IgD-negative memory B cell (primary cell): ENCODE data around the gene SYCP2. TPM values are rescaled to one million over a fixed set of nuclear protein-coding genes. Genes with fewer than 3 reads are reported as not detected.

Source experiments
- H3K27ac Mint-ChIP-seq, 3 donors: one replicate each; pipeline ENCODE4 v1.8.0; 2020 to 2022; ENCODE audit warnings: mild to moderate bottlenecking in 3 of 3, mixed read lengths in 3 of 3, moderate library complexity in 1 of 3
- H3K27me3 Mint-ChIP-seq: one replicate; pipeline ENCODE4 v1.8.0; 2021; ENCODE audit warnings: mixed read lengths
- H3K36me3 Mint-ChIP-seq: one replicate; pipeline ENCODE4 v1.8.0; 2020; ENCODE audit warnings: mild to moderate bottlenecking, mixed read lengths
- H3K4me1 Mint-ChIP-seq, 3 donors: one replicate each; pipeline ENCODE4 v1.8.0; 2020 to 2022; ENCODE audit warnings: mixed read lengths in 3 of 3, mild to moderate bottlenecking in 1 of 3
- H3K4me3 Mint-ChIP-seq, 4 donors: one replicate each; pipeline ENCODE4 v1.8.0; 2020 to 2022; ENCODE audit warnings: mild to moderate bottlenecking in 4 of 4, mixed read lengths in 4 of 4, moderate library complexity in 3 of 4
- H3K9me3 Mint-ChIP-seq, 3 donors: one replicate each; pipeline ENCODE4 v1.8.0; 2020 to 2021; ENCODE audit warnings: mixed read lengths in 3 of 3, mild to moderate bottlenecking in 1 of 3
- polyA plus RNA-seq: library from polyadenylated mRNA; unstranded; fragments of 300-500 nt; fragmentation: Illumina TruSeq; gene quantifications from one replicate; pipeline ENCODE4 v1.2.3, GENCODE V29; 2021

SYCP2 gene
- polyA plus RNA-seq, 1 donor from 2014 or later: 0.56 TPM

- no peaks in the 10 kb centered on the region for H3K27me3 Mint-ChIP-seq
- H3K4me3 Mint-ChIP-seq: peak overlapping the region; percentile 79 to 93 (median 89)
- H3K4me1 Mint-ChIP-seq: peaks cover 24 to 38% (median 35%) of the 10 kb centered on the region in 3 donors
- H3K27ac Mint-ChIP-seq: peak overlapping the region in 2 of 3 donors; percentile 78 to 79
- H3K36me3 Mint-ChIP-seq: peaks cover 6% of the 10 kb centered on the region
- H3K9me3 Mint-ChIP-seq: no peaks in the 10 kb centered on the region
Measured at GRCh38 chr20:59938221-59938620, 4.8 kb upstream of the SYCP2 start.

GRCh38 chr20:59937150-59937549 is 3.7 kb upstream of the SYCP2 start:
- Mint-ChIP-seq H3K27me3 (no peaks in the 10 kb centered on the region), H3K4me3 (peak overlapping the region in 3 of 4 donors; percentile 8 to 80 (median 72)), H3K27ac (peak overlapping the region in 1 of 3 donors; percentile 28), H3K36me3 (peaks cover 6% of the 10 kb centered on the region), H3K9me3 (no peaks in the 10 kb centered on the region), H3K4me1 (peaks cover 24 to 38% (median 33%) of the 10 kb centered on the region in 3 donors)

GRCh38 chr20:59936409-59936808 is 3.0 kb upstream of the SYCP2 start:
- H3K9me3 Mint-ChIP-seq: no peaks in the 10 kb centered on the region
- no peak overlapping the region for H3K27ac Mint-ChIP-seq
- peaks cover 20 to 38% (median 31%) of the 10 kb centered on the region in 3 donors for H3K4me1 Mint-ChIP-seq
- no peaks in the 10 kb centered on the region for H3K27me3 Mint-ChIP-seq
- peaks cover 6% of the 10 kb centered on the region for H3K36me3 Mint-ChIP-seq
- H3K4me3 Mint-ChIP-seq: peak overlapping the region in 2 of 4 donors; percentile 46 to 58

- Mint-ChIP-seq H3K4me1 (peaks cover 16 to 30% (median 26%) of the 10 kb centered on the region in 3 donors), H3K4me3 (peak overlapping the region in 2 of 4 donors; percentile 12 to 46), H3K36me3 (peaks cover 6% of the 10 kb centered on the region), H3K9me3 (no peaks in the 10 kb centered on the region), H3K27me3 (no peaks in the 10 kb centered on the region), H3K27ac (no peak overlapping the region)
Measured at GRCh38 chr20:59935457-59936185, 2.2 kb upstream of the SYCP2 start.

GRCh38 chr20:59933849-59934585 is 580 bp upstream of the SYCP2 start:
- H3K9me3 Mint-ChIP-seq: no peaks in the 10 kb centered on the region
- H3K27me3 Mint-ChIP-seq: no peaks in the 10 kb centered on the region
- peak overlapping the region; percentile 60 to 87 (median 78) for H3K4me3 Mint-ChIP-seq
- peak overlapping the region in 2 of 3 donors; percentile 23 to 67 for H3K27ac Mint-ChIP-seq
- H3K36me3 Mint-ChIP-seq: peaks cover 6% of the 10 kb centered on the region
- peaks cover 14 to 27% (median 26%) of the 10 kb centered on the region in 3 donors for H3K4me1 Mint-ChIP-seq

GRCh38 chr20:59932616-59933295 is 681 bp downstream of the SYCP2 start:
- no peaks in the 10 kb centered on the region for H3K9me3 Mint-ChIP-seq
- H3K36me3 Mint-ChIP-seq: peaks cover 6% of the 10 kb centered on the region
- H3K4me1 Mint-ChIP-seq: peaks cover 4 to 19% (median 16%) of the 10 kb centered on the region in 3 donors
- no peaks in the 10 kb centered on the region for H3K27me3 Mint-ChIP-seq
- peak overlapping the region in 2 of 4 donors; percentile 76 to 80 for H3K4me3 Mint-ChIP-seq
- no peak overlapping the region for H3K27ac Mint-ChIP-seq

GRCh38 chr20:59931511-59932312 is 1.7 kb downstream of the SYCP2 start:
- Mint-ChIP-seq H3K9me3 (no peaks in the 10 kb centered on the region), H3K4me1 (peaks cover 1 to 14% (median 11%) of the 10 kb centered on the region in 3 donors), H3K27ac (peak overlapping the region in 1 of 3 donors; percentile 73), H3K4me3 (peak overlapping the region in 3 of 4 donors; percentile 40 to 72 (median 66)), H3K36me3 (peaks cover 5% of the 10 kb centered on the region), H3K27me3 (no peaks in the 10 kb centered on the region)

GRCh38 chr20:59925899-59926298 is 7.5 kb downstream of the SYCP2 start:
- H3K27ac Mint-ChIP-seq: no peak overlapping the region
- H3K27me3 Mint-ChIP-seq: peaks cover 1% of the 10 kb centered on the region
- peaks cover 0 to 2% (median 0%) of the 10 kb centered on the region in 3 donors for H3K4me1 Mint-ChIP-seq
- H3K4me3 Mint-ChIP-seq: no peak overlapping the region
- no peaks in the 10 kb centered on the region for H3K9me3 Mint-ChIP-seq
- no peaks in the 10 kb centered on the region for H3K36me3 Mint-ChIP-seq

GRCh38 chr20:59925359-59925758 is 8.1 kb downstream of the SYCP2 start:
- Mint-ChIP-seq H3K4me1 (peaks cover 0 to 2% (median 0%) of the 10 kb centered on the region in 3 donors), H3K4me3 (no peak overlapping the region), H3K27ac (no peak overlapping the region), H3K9me3 (no peaks in the 10 kb centered on the region), H3K27me3 (peaks cover 1% of the 10 kb centered on the region), H3K36me3 (no peaks in the 10 kb centered on the region)

- Mint-ChIP-seq H3K27ac (no peak overlapping the region), H3K9me3 (no peaks in the 10 kb centered on the region), H3K27me3 (peaks cover 1% of the 10 kb centered on the region), H3K4me3 (no peak overlapping the region), H3K4me1 (peaks cover 0 to 2% (median 0%) of the 10 kb centered on the region in 3 donors), H3K36me3 (peaks cover 1% of the 10 kb centered on the region)
Measured at GRCh38 chr20:59923514-59923913, 9.9 kb downstream of the SYCP2 start.

- peaks cover 1% of the 10 kb centered on the region for H3K36me3 Mint-ChIP-seq
- H3K27me3 Mint-ChIP-seq: peaks cover 1% of the 10 kb centered on the region
- peaks cover 0 to 2% (median 0%) of the 10 kb centered on the region in 3 donors for H3K4me1 Mint-ChIP-seq
- H3K4me3 Mint-ChIP-seq: no peak overlapping the region
- no peak overlapping the region for H3K27ac Mint-ChIP-seq
- H3K9me3 Mint-ChIP-seq: no peaks in the 10 kb centered on the region
Measured at GRCh38 chr20:59920944-59921343, 12.5 kb downstream of the SYCP2 start.

- Mint-ChIP-seq H3K9me3 (no peaks in the 10 kb centered on the region), H3K27ac (no peak overlapping the region), H3K4me1 (peaks cover 0 to 6% (median 6%) of the 10 kb centered on the region in 3 donors), H3K4me3 (no peak overlapping the region), H3K36me3 (no peaks in the 10 kb centered on the region), H3K27me3 (no peaks in the 10 kb centered on the region)
Measured at GRCh38 chr20:59912609-59913008, 20.8 kb downstream of the SYCP2 start.

GRCh38 chr20:59911041-59911440 is 22.4 kb downstream of the SYCP2 start:
- no peaks in the 10 kb centered on the region for H3K9me3 Mint-ChIP-seq
- H3K4me3 Mint-ChIP-seq: no peak overlapping the region
- peaks cover 0 to 6% (median 6%) of the 10 kb centered on the region in 3 donors for H3K4me1 Mint-ChIP-seq
- H3K36me3 Mint-ChIP-seq: peaks cover 3% of the 10 kb centered on the region
- H3K27me3 Mint-ChIP-seq: no peaks in the 10 kb centered on the region
- H3K27ac Mint-ChIP-seq: no peak overlapping the region

GRCh38 chr20:59908855-59909254 is 24.6 kb downstream of the SYCP2 start:
- H3K27ac Mint-ChIP-seq: no peak overlapping the region
- no peaks in the 10 kb centered on the region for H3K9me3 Mint-ChIP-seq
- peaks cover 3% of the 10 kb centered on the region for H3K36me3 Mint-ChIP-seq
- H3K4me3 Mint-ChIP-seq: no peak overlapping the region
- H3K27me3 Mint-ChIP-seq: no peaks in the 10 kb centered on the region
- H3K4me1 Mint-ChIP-seq: peaks cover 0 to 6% (median 6%) of the 10 kb centered on the region in 3 donors
